DLD1 (cell line): ENCODE measurements around the gene PEAK1.

Experiments used
- in situ Hi-C: cut with HindIII; loops from 2 replicates; pipeline ENCODE4 v1.10.0; 2017; ENCODE audit warnings: low sequenced_read_pairs

Gene PEAK1

GRCh38 chr15:77145370-77145769 is 274.5 kb downstream of the PEAK1 start:
- in situ Hi-C loops, result no loop called here

- in situ Hi-C loops, result no loop called here
Observed at GRCh38 chr15:77144492-77145070, 275.3 kb downstream of the PEAK1 start.

- in situ Hi-C loops, result no loop called here
Observed at GRCh38 chr15:77144026-77144425, 275.9 kb downstream of the PEAK1 start.

- in situ Hi-C loops, result no loop called here
Observed at GRCh38 chr15:77143616-77144015, 276.3 kb downstream of the PEAK1 start.

GRCh38 chr15:77143191-77143590 is 276.7 kb downstream of the PEAK1 start:
- in situ Hi-C loops, result no loop called here

- in situ Hi-C loops, result no loop called here
Observed at GRCh38 chr15:77140220-77140619, 279.7 kb downstream of the PEAK1 start.

GRCh38 chr15:77139312-77139711 is 280.6 kb downstream of the PEAK1 start:
- in situ Hi-C loops, result no loop called here

GRCh38 chr15:77138167-77138522 is 281.8 kb downstream of the PEAK1 start:
- in situ Hi-C loops, result no loop called here

GRCh38 chr15:77135181-77135580 is 284.7 kb downstream of the PEAK1 start:
- in situ Hi-C loops, result no loop called here

- in situ Hi-C loops, result no loop called here
Observed at GRCh38 chr15:77130315-77130930, 289.5 kb downstream of the PEAK1 start.

- in situ Hi-C loops, result no loop called here
Observed at GRCh38 chr15:77127626-77128025, 292.3 kb downstream of the PEAK1 start.

GRCh38 chr15:77126529-77127326 is 293.2 kb downstream of the PEAK1 start:
- in situ Hi-C loops, result no loop called here

GRCh38 chr15:77123854-77124253 is 296.1 kb downstream of the PEAK1 start:
- in situ Hi-C loops, result loop anchor here (25.0 kb wide), 1 partner anchor 413 kb away; no protein-coding TSS in a partner anchor

GRCh38 chr15:77122576-77122975 is 297.3 kb downstream of the PEAK1 start:
- in situ Hi-C loops, result loop anchor here (25.0 kb wide), 1 partner anchor 415 kb away; no protein-coding TSS in a partner anchor

- in situ Hi-C loops, result loop anchor here (25.0 kb wide), 1 partner anchor 416 kb away; no protein-coding TSS in a partner anchor
Observed at GRCh38 chr15:77121599-77121998, 298.3 kb downstream of the PEAK1 start.

- in situ Hi-C loops, result loop anchor here (25.0 kb wide), 1 partner anchor 417 kb away; no protein-coding TSS in a partner anchor
Observed at GRCh38 chr15:77120576-77120975, 299.3 kb downstream of the PEAK1 start.

GRCh38 chr15:77119446-77119845 is 300.5 kb downstream of the PEAK1 start:
- in situ Hi-C loops, result loop anchor here (25.0 kb wide), 1 partner anchor 418 kb away; no protein-coding TSS in a partner anchor

GRCh38 chr15:77118882-77119321 is 301.0 kb downstream of the PEAK1 start:
- in situ Hi-C loops, result loop anchor here (25.0 kb wide), 1 partner anchor 418 kb away; no protein-coding TSS in a partner anchor

- in situ Hi-C loops, result loop anchor here (25.0 kb wide), 1 partner anchor 422 kb away; no protein-coding TSS in a partner anchor
Observed at GRCh38 chr15:77115179-77115578, 304.7 kb downstream of the PEAK1 start.

GRCh38 chr15:77112838-77113504 is 306.9 kb downstream of the PEAK1 start:
- in situ Hi-C loops, result loop anchor here (25.0 kb wide), 1 partner anchor 424 kb away; no protein-coding TSS in a partner anchor

GRCh38 chr15:77111789-77112188 is 308.1 kb downstream of the PEAK1 start:
- in situ Hi-C loops, result loop anchor here (25.0 kb wide), 1 partner anchor 426 kb away; no protein-coding TSS in a partner anchor
